GM23248 (cell line): Measurements from ENCODE around the gene CACNB4.

ENCODE experiments used
- EZH2 ChIP-seq: fragments of 200-600 bp; sonication (generic); IDR thresholded peaks from 2 replicates; pipeline ENCODE4 v1.6.1; 2018; ENCODE audit warnings: antibody characterized with exemption, mild to moderate bottlenecking; ENCODE audit not compliant: insufficient read depth, poor library complexity, severe bottlenecking
- EZH2phosphoT487 ChIP-seq: fragments of 200-600 bp; sonication (generic); IDR thresholded peaks from 2 replicates; pipeline ENCODE4 v1.6.1; 2018; ENCODE audit warnings: antibody characterized with exemption, moderate library complexity, mild to moderate bottlenecking, low read depth; ENCODE audit not compliant: insufficient read depth

- TF ChIP-seq EZH2 (no peak), EZH2phosphoT487 (no peak)
Measured at GRCh38 chr2:151983221-151983620, 115.6 kb downstream of the CACNB4 start.
